Mesothelial cell of epicardium (in vitro differentiated cells): Measurements from ENCODE around the gene FOXO3. TPM values are rescaled to one million over a fixed set of nuclear protein-coding genes. Genes with fewer than 3 reads are reported as not detected.

Source experiments
- DNase-seq, 2 experiments: peaks; one replicate each; pipeline ENCODE4 v3.0.0; 2021; ENCODE audit warnings: low spot score in 2 of 2; ENCODE audit not compliant: unreplicated experiment in 2 of 2
- H3K27ac Mint-ChIP-seq: 2 replicates; pipeline ENCODE4 v1.8.0; 2021; ENCODE audit warnings: mixed read lengths
- H3K27me3 Mint-ChIP-seq: 2 replicates; pipeline ENCODE4 v1.8.0; 2021; ENCODE audit warnings: low read depth, mixed read lengths
- H3K36me3 Mint-ChIP-seq: 2 replicates; pipeline ENCODE4 v1.8.0; 2021; ENCODE audit warnings: mixed read lengths
- H3K4me1 Mint-ChIP-seq: 2 replicates; pipeline ENCODE4 v1.8.0; 2021; ENCODE audit warnings: mixed read lengths
- H3K4me3 Mint-ChIP-seq: 2 replicates; pipeline ENCODE4 v1.8.0; 2021; ENCODE audit warnings: mild to moderate bottlenecking, moderate library complexity, mixed read lengths
- H3K9me3 Mint-ChIP-seq: 2 replicates; pipeline ENCODE4 v1.8.0; 2021; ENCODE audit warnings: mixed read lengths
- total RNA-seq: library from RNA; stranded (reverse); gene quantifications from 3 replicates; pipeline ENCODE4 v1.2.1, GENCODE V29; 2021
- TF ChIP-seq, protein P1 (sequence below): fragments of 200-600 bp; sonication (generic); IDR thresholded peaks from one replicate; pipeline ENCODE4 v1.5.0; 2021; ENCODE audit warnings: antibody characterized with exemption; ENCODE audit not compliant: unreplicated experiment

The FOXO3 gene
- total RNA-seq, 1 donor from 2014 or later = 58.3 TPM

DNA sequence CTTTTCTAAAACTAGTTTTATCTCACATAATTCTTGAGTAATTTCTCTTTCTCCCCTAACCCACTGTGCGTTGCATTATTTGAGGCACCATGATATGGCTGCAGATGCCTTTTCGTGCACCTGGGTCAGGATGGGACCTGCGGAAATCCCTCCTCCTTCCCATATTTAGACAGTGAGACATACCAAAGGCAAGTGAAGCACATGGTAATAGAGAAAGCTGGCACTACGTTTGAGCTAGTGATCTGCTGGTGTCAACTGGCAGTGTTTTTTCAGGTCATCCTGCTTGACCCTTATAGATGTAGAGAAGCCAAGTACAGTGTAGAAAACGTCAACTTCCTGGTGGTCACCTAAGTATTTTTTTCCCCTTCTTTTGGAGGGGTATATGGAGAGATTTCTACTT lies 71.7 kb downstream of the FOXO3 start:
- Mint-ChIP-seq H3K36me3 (no peaks in the 10 kb centered on the region), H3K9me3 (no peaks in the 10 kb centered on the region), H3K27ac (no peak overlapping the region), H3K4me3 (no peak overlapping the region), H3K27me3 (no peaks in the 10 kb centered on the region), H3K4me1 (peaks cover 59% of the 10 kb centered on the region)
- TF ChIP-seq, protein P1, sequence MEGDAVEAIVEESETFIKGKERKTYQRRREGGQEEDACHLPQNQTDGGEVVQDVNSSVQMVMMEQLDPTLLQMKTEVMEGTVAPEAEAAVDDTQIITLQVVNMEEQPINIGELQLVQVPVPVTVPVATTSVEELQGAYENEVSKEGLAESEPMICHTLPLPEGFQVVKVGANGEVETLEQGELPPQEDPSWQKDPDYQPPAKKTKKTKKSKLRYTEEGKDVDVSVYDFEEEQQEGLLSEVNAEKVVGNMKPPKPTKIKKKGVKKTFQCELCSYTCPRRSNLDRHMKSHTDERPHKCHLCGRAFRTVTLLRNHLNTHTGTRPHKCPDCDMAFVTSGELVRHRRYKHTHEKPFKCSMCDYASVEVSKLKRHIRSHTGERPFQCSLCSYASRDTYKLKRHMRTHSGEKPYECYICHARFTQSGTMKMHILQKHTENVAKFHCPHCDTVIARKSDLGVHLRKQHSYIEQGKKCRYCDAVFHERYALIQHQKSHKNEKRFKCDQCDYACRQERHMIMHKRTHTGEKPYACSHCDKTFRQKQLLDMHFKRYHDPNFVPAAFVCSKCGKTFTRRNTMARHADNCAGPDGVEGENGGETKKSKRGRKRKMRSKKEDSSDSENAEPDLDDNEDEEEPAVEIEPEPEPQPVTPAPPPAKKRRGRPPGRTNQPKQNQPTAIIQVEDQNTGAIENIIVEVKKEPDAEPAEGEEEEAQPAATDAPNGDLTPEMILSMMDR = no peak
- no peak for DNase-seq

DNA sequence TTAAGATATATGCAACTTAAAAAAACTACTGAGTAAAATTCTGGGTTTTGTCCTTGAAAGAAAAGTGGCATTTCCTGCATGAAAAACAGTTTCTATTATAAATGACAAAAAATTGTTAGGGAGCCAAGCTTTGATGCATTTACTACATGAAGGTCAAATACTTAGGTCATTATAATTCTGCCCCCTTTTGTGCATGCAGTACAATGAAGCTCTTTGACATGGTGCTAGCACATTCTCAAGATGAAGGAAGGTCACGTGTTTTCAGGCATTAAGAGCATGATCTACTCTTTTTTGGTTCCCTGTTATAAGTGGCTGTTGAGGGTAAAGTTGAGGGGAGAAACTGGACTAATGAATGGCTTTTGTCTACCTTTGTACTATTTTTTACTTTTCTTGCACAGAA lies 72.7 kb downstream of the FOXO3 start:
- Mint-ChIP-seq H3K4me1 (peaks cover 49% of the 10 kb centered on the region), H3K9me3 (no peaks in the 10 kb centered on the region), H3K27me3 (no peaks in the 10 kb centered on the region), H3K36me3 (no peaks in the 10 kb centered on the region), H3K4me3 (no peak overlapping the region), H3K27ac (no peak overlapping the region)
- DNase-seq = no peak
- TF ChIP-seq, protein P1 = no peak

- peaks cover 30% of the 10 kb centered on the region for H3K4me1 Mint-ChIP-seq
- no peaks in the 10 kb centered on the region for H3K27me3 Mint-ChIP-seq
- TF ChIP-seq, protein P1 = no peak
- H3K36me3 Mint-ChIP-seq = no peaks in the 10 kb centered on the region
- no peak overlapping the region for H3K27ac Mint-ChIP-seq
- no peaks in the 10 kb centered on the region for H3K9me3 Mint-ChIP-seq
- H3K4me3 Mint-ChIP-seq = no peak overlapping the region
- no peak for DNase-seq
These were observed 74.9 kb downstream of the FOXO3 start for GRCh38 chr6:108635505-108636226.

DNA sequence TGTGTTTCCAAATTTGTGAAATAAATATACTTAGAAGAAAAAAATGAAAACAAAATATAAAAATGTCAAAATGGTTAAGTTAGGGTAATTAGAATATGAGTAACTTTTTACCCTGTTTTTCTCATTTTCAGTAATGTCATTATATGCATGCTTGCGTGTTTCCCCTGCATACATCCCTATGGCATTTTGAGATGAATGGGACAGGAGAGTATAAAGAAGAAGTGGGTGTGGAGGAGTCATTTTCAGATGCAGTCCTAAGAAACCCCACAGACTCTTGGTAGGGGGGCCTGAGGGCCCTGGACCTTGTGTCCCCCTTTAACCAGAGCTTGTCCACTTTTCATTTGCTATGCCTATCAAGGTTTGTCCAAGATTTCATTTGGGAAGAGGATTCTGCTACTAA lies 77.2 kb downstream of the FOXO3 start:
- TF ChIP-seq, protein P1 = no peak
- Mint-ChIP-seq H3K27me3 (no peaks in the 10 kb centered on the region), H3K36me3 (no peaks in the 10 kb centered on the region), H3K4me1 (peaks cover 23% of the 10 kb centered on the region), H3K27ac (no peak overlapping the region), H3K9me3 (no peaks in the 10 kb centered on the region), H3K4me3 (no peak overlapping the region)
- DNase-seq = no peak

DNA sequence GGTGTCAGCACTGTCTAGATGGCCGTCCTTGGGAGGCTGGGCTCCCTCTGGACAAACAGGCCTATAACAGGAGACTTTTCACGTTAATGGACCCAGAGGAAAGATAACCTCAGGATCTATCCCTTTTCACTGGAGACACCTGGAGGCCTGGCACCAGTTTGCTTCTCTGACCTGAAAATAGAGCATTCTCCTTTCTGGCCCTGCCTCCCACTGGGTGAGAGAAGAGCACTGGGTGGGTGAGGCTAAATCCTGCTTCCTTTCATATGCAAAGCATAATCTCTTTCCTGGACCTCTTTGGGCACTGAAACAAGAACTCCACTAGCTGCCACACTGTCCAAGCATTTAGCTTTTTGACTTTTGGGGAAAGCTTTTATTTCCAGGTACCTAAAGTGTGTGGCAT lies 78.3 kb downstream of the FOXO3 start:
- H3K4me1 Mint-ChIP-seq = peaks cover 22% of the 10 kb centered on the region
- no peaks in the 10 kb centered on the region for H3K36me3 Mint-ChIP-seq
- no peak overlapping the region for H3K4me3 Mint-ChIP-seq
- H3K27me3 Mint-ChIP-seq = no peaks in the 10 kb centered on the region
- H3K27ac Mint-ChIP-seq = no peak overlapping the region
- TF ChIP-seq, protein P1 = no peak
- no peak for DNase-seq
- H3K9me3 Mint-ChIP-seq = no peaks in the 10 kb centered on the region
